ENCODE data around the gene VPS35. TPM values are rescaled to one million over a fixed set of nuclear protein-coding genes. Genes with fewer than 3 reads are reported as not detected.
A peak's percentile ranks its signal among the peaks of the same experiment; 100 is the strongest.

Gene VPS35
- total RNA-seq, 1 experiment from 2014 or later, result 181 TPM

GRCh38 chr16:46621934-46622676 is 66.9 kb downstream of the VPS35 start:
- Mint-ChIP-seq H3K4me3 (ENCODE audit: low read depth, unreplicated experiment) (peak overlapping the region; percentile 100), H3K36me3 (ENCODE audit: insufficient read depth, unreplicated experiment) (peaks cover 20% of the 10 kb centered on the region), H3K9me3 (ENCODE audit: low read depth, unreplicated experiment) (no peaks in the 10 kb centered on the region), H3K27me3 (ENCODE audit: unreplicated experiment) (no peaks in the 10 kb centered on the region), H3K27ac (ENCODE audit: unreplicated experiment) (peak overlapping the region; percentile 97), H3K4me1 (ENCODE audit: low read depth, unreplicated experiment) (peaks cover 35% of the 10 kb centered on the region)
- intact Hi-C loops (cut with micrococcal nuclease; ENCODE audit: unreplicated experiment), result loop anchor here (5.0 kb wide), 1 partner anchor 50 kb away; no protein-coding TSS in a partner anchor
- CTCF ChIA-PET, result interaction anchor here (0.7 kb wide), 1 partner anchor 171 kb away, joined by 5 read pairs; no protein-coding TSS in a partner anchor
- DNase-seq, result no peak
- no peak for TF ChIP-seq CTCF (IDR thresholded peaks at IDR 0.05; ENCODE audit: unreplicated experiment)
- BruUV-seq (replicated peaks), result no TSS peak

GRCh38 chr16:46621006-46621933 is 67.7 kb downstream of the VPS35 start, which contains the start of gene SHCBP1:
TSS of gene SHCBP1 (minus strand) at chr16:46621379. CDS start at chr16:46621359, 20 bp downstream.
- Mint-ChIP-seq H3K4me3 (ENCODE audit: low read depth, unreplicated experiment) (peak within 1 kb of the TSS; percentile 100), H3K27ac (ENCODE audit: unreplicated experiment) (peak within 1 kb of the TSS; percentile 97), H3K4me1 (ENCODE audit: low read depth, unreplicated experiment) (peaks cover 35% of the 10 kb centered on the region), H3K9me3 (ENCODE audit: low read depth, unreplicated experiment) (no peaks in the 10 kb centered on the region), H3K36me3 (ENCODE audit: insufficient read depth, unreplicated experiment) (peaks cover 22% of the 10 kb centered on the region), H3K27me3 (ENCODE audit: unreplicated experiment) (no peaks in the 10 kb centered on the region)
- CTCF ChIA-PET, result interaction anchor here (0.6 kb wide), 1 partner anchor 255 kb away, joined by 3 read pairs; no protein-coding TSS in a partner anchor
- peak; percentile 93 for DNase-seq
- no peak for TF ChIP-seq CTCF (IDR thresholded peaks at IDR 0.05; ENCODE audit: unreplicated experiment)
- no TSS peak for BruUV-seq (replicated peaks)
- intact Hi-C loops (cut with micrococcal nuclease; ENCODE audit: unreplicated experiment), result loop anchor here (5.0 kb wide), 1 partner anchor 51 kb away; no protein-coding TSS in a partner anchor

- peaks cover 28% of the 10 kb centered on the region for H3K36me3 Mint-ChIP-seq (ENCODE audit: insufficient read depth, unreplicated experiment)
- peak; percentile 11 for DNase-seq
- TF ChIP-seq CTCF (IDR thresholded peaks at IDR 0.05; ENCODE audit: unreplicated experiment), result no peak
- H3K4me1 Mint-ChIP-seq (ENCODE audit: low read depth, unreplicated experiment), result peaks cover 35% of the 10 kb centered on the region
- H3K9me3 Mint-ChIP-seq (ENCODE audit: low read depth, unreplicated experiment), result no peaks in the 10 kb centered on the region
- BruUV-seq (replicated peaks), result TSS peak; percentile 57
- peak overlapping the region; percentile 97 for H3K27ac Mint-ChIP-seq (ENCODE audit: unreplicated experiment)
- H3K4me3 Mint-ChIP-seq (ENCODE audit: low read depth, unreplicated experiment), result peak overlapping the region; percentile 100
- no peaks in the 10 kb centered on the region for H3K27me3 Mint-ChIP-seq (ENCODE audit: unreplicated experiment)
- intact Hi-C loops (cut with micrococcal nuclease; ENCODE audit: unreplicated experiment), result loop anchor here (5.0 kb wide), 1 partner anchor 52 kb away; no protein-coding TSS in a partner anchor
- CTCF ChIA-PET, result no interaction called here
These were observed 68.5 kb downstream of the VPS35 start for GRCh38 chr16:46620266-46621005.

GRCh38 chr16:46618516-46618915 is 70.5 kb downstream of the VPS35 start:
- CTCF ChIA-PET, result no interaction called here
- peaks cover 35% of the 10 kb centered on the region for H3K4me1 Mint-ChIP-seq (ENCODE audit: low read depth, unreplicated experiment)
- BruUV-seq (replicated peaks), result no TSS peak

More at GRCh38 chr16:46618516-46618915, 70.5 kb downstream of the VPS35 start:
- DNase-seq, result no peak
- intact Hi-C loops (cut with micrococcal nuclease; ENCODE audit: unreplicated experiment), result no loop called here
- TF ChIP-seq CTCF (IDR thresholded peaks at IDR 0.05; ENCODE audit: unreplicated experiment), result no peak
- H3K9me3 Mint-ChIP-seq (ENCODE audit: low read depth, unreplicated experiment), result no peaks in the 10 kb centered on the region
- no peak overlapping the region for H3K4me3 Mint-ChIP-seq (ENCODE audit: low read depth, unreplicated experiment)
- H3K27me3 Mint-ChIP-seq (ENCODE audit: unreplicated experiment), result no peaks in the 10 kb centered on the region
- peaks cover 36% of the 10 kb centered on the region for H3K36me3 Mint-ChIP-seq (ENCODE audit: insufficient read depth, unreplicated experiment)
- no peak overlapping the region for H3K27ac Mint-ChIP-seq (ENCODE audit: unreplicated experiment)

All from Calu3 (cell line).